Measurements from ENCODE around the gene PFKFB2. TPM values are rescaled to one million over a fixed set of nuclear protein-coding genes. Genes with fewer than 3 reads are reported as not detected.
"Not testable (repeated sequence)": the region's sequence is repeated elsewhere in the genome, so short reads cannot be mapped to it uniquely, and the experiment has no call there.

PFKFB2 gene
- total RNA-seq, 1 donor from 2014 or later, result 13.3 TPM

DNA sequence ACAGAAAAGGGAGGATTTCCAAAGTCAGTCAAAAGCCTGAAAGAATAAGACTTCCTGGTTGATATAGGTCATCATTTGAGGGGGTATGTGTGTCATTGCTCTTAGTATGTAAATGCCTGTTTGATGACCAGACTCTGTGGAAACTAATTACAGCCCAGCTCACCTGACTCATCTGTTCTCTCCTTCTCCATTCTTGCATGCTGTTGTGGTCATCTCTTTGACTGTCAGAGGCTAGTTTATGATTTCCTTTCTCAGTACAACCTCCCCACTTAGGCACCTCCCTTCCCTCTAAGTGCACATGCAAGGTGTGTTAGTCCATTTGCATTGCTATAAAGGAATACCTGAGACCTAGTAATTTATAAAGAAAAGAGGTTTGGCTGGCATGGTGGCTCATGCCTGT lies 18.1 kb upstream of the PFKFB2 start:
- Mint-ChIP-seq H3K27ac (ENCODE audit: unreplicated experiment) (no peak overlapping the region), H3K27me3 (ENCODE audit: low read depth) (peaks cover 21% of the 10 kb centered on the region), H3K9me3 (ENCODE audit: low read depth) (no peaks in the 10 kb centered on the region), H3K4me3 (ENCODE audit: unreplicated experiment) (no peak overlapping the region), H3K36me3 (ENCODE audit: low read depth) (no peaks in the 10 kb centered on the region), H3K4me1 (ENCODE audit: low read depth) (peaks cover 6% of the 10 kb centered on the region)
- TF ChIP-seq, protein P1, sequence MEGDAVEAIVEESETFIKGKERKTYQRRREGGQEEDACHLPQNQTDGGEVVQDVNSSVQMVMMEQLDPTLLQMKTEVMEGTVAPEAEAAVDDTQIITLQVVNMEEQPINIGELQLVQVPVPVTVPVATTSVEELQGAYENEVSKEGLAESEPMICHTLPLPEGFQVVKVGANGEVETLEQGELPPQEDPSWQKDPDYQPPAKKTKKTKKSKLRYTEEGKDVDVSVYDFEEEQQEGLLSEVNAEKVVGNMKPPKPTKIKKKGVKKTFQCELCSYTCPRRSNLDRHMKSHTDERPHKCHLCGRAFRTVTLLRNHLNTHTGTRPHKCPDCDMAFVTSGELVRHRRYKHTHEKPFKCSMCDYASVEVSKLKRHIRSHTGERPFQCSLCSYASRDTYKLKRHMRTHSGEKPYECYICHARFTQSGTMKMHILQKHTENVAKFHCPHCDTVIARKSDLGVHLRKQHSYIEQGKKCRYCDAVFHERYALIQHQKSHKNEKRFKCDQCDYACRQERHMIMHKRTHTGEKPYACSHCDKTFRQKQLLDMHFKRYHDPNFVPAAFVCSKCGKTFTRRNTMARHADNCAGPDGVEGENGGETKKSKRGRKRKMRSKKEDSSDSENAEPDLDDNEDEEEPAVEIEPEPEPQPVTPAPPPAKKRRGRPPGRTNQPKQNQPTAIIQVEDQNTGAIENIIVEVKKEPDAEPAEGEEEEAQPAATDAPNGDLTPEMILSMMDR (IDR thresholded peaks at IDR 0.05), result no peak
- DNase-seq (ENCODE audit: low spot score), result no peak

DNA sequence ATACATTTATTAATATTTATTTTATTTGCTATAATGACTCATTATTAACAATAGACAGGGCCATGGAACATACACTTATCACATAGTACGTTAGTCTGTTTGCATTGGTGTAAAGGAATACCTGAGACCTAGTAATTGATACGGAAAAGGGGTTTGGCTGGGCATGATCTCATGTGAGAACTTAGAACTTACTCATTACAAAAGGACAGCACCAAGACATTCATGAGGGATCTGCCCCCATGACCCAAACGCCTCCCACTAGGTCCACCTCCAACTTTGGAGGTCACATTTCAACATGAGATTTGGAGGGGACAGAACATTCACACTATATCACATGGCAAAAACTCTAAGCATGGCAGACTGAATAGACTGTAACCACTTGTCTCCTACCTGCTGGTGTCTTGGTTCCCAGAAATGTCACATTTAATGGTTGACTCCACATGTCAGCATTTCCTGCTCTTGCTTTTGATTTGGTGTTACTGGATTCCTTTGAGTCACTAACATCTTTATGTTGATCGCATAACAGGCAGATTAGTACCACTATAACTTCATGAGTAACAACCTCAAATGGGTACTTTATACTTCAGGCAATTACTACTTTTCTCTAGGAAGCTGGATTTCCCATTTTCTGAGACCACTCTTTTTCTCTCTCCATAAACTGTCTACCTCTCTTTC lies 17.1 kb upstream of the PFKFB2 start:
- Mint-ChIP-seq H3K27ac (ENCODE audit: unreplicated experiment) (no peak overlapping the region), H3K4me1 (ENCODE audit: low read depth) (peaks cover 12% of the 10 kb centered on the region), H3K9me3 (ENCODE audit: low read depth) (no peaks in the 10 kb centered on the region), H3K36me3 (ENCODE audit: low read depth) (no peaks in the 10 kb centered on the region), H3K4me3 (ENCODE audit: unreplicated experiment) (no peak overlapping the region), H3K27me3 (ENCODE audit: low read depth) (peaks cover 17% of the 10 kb centered on the region)
- TF ChIP-seq, protein P1 (IDR thresholded peaks at IDR 0.05), result no peak
- no peak for DNase-seq (ENCODE audit: low spot score)

DNA sequence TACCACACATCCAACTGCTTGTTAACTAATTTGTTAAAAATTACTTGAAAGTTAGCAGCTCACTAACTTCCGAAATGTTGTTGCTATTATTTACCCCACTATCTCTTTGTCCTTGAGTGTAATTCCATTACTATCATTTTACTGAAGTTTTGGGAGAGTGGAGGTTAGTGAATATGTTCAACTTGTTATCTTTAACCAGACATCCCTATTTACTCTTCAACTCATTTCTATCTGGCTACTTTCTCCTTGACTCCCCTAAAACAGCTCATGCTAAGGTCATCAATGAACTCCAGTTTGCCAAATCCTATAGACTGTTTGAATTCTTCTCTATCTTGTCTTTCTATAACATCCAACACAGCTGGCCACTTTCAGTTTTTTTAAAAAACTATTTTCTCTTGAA lies 16.2 kb upstream of the PFKFB2 start:
- peaks cover 15% of the 10 kb centered on the region for H3K4me1 Mint-ChIP-seq (ENCODE audit: low read depth)
- H3K27ac Mint-ChIP-seq (ENCODE audit: unreplicated experiment), result no peak overlapping the region
- no peak for DNase-seq (ENCODE audit: low spot score)
- peaks cover 8% of the 10 kb centered on the region for H3K27me3 Mint-ChIP-seq (ENCODE audit: low read depth)
- no peak overlapping the region for H3K4me3 Mint-ChIP-seq (ENCODE audit: unreplicated experiment)
- TF ChIP-seq, protein P1 (IDR thresholded peaks at IDR 0.05), result no peak
- H3K9me3 Mint-ChIP-seq (ENCODE audit: low read depth), result no peaks in the 10 kb centered on the region
- no peaks in the 10 kb centered on the region for H3K36me3 Mint-ChIP-seq (ENCODE audit: low read depth)

GRCh38 chr1:207039380-207040180 lies 13.5 kb upstream of the PFKFB2 start:
- H3K36me3 Mint-ChIP-seq (ENCODE audit: low read depth), result no peaks in the 10 kb centered on the region
- H3K4me1 Mint-ChIP-seq (ENCODE audit: low read depth), result peaks cover 15% of the 10 kb centered on the region
- peak overlapping the region; percentile 25 for H3K27ac Mint-ChIP-seq (ENCODE audit: unreplicated experiment)
- no peaks in the 10 kb centered on the region for H3K27me3 Mint-ChIP-seq (ENCODE audit: low read depth)
- no peak for DNase-seq (ENCODE audit: low spot score)
- no peaks in the 10 kb centered on the region for H3K9me3 Mint-ChIP-seq (ENCODE audit: low read depth)
- H3K4me3 Mint-ChIP-seq (ENCODE audit: unreplicated experiment), result no peak overlapping the region
- TF ChIP-seq, protein P1 (IDR thresholded peaks at IDR 0.05), result no peak

DNA sequence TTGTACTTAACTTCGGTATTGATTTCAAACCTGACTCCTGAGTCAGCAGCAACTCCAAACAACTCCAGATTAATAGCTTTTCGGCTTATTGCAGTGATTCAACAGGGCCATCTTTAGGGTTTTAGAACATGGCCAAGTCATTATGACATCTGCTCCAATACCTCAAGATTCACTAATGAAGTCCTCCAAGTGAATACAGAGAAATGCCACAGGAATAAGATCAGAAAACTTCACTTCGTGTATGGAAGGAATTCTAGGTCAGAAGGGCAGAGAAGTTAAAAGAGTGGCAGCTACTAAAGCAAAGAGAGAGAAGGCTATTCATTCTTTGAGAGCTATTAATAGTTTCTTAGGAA lies 12.9 kb upstream of the PFKFB2 start:
- Mint-ChIP-seq H3K9me3 (ENCODE audit: low read depth) (no peaks in the 10 kb centered on the region), H3K27me3 (ENCODE audit: low read depth) (no peaks in the 10 kb centered on the region), H3K4me1 (ENCODE audit: low read depth) (peaks cover 15% of the 10 kb centered on the region), H3K27ac (ENCODE audit: unreplicated experiment) (peak overlapping the region; percentile 25), H3K36me3 (ENCODE audit: low read depth) (no peaks in the 10 kb centered on the region), H3K4me3 (ENCODE audit: unreplicated experiment) (no peak overlapping the region)
- TF ChIP-seq, protein P1 (IDR thresholded peaks at IDR 0.05), result no peak
- DNase-seq (ENCODE audit: low spot score), result no peak

GRCh38 chr1:207041397-207041796 lies 11.7 kb upstream of the PFKFB2 start:
- H3K36me3 Mint-ChIP-seq (ENCODE audit: low read depth); H3K27me3 Mint-ChIP-seq (ENCODE audit: low read depth); DNase-seq (ENCODE audit: low spot score); H3K27ac Mint-ChIP-seq (ENCODE audit: unreplicated experiment); H3K4me3 Mint-ChIP-seq (ENCODE audit: unreplicated experiment); H3K9me3 Mint-ChIP-seq (ENCODE audit: low read depth): not testable (repeated sequence)
- H3K4me1 Mint-ChIP-seq (ENCODE audit: low read depth), result peaks cover 26% of the 10 kb centered on the region
